Fibroblast of skin of left quadriceps (primary cell): ENCODE measurements around the gene PRRT4.
A peak's percentile ranks its signal among the peaks of the same experiment; 100 is the strongest.

Source experiments
- DNase-seq, 2 experiments: peaks; one replicate each; pipeline ENCODE4 v3.0.0-alpha.2; 2013; ENCODE audit warnings: low read depth in 2 of 2

Gene PRRT4

GRCh38 chr7:128347647-128348097 lies 13.8 kb downstream of the PRRT4 start:
- no peak for DNase-seq

GRCh38 chr7:128344431-128344774 lies 17.1 kb downstream of the PRRT4 start:
- DNase-seq, result no peak

GRCh38 chr7:128343554-128344430 lies 17.7 kb downstream of the PRRT4 start, which contains the start of gene RBM28:
RBM28 (minus strand) TSS chr7:128343908; CDS start chr7:128343793, 115 bp downstream.
- DNase-seq, result peak; percentile 86 to 87

- DNase-seq, result no peak
Measured at GRCh38 chr7:128341733-128342132, 19.8 kb downstream of the PRRT4 start.

- DNase-seq, result no peak
Measured at GRCh38 chr7:128335730-128336129, 25.8 kb downstream of the PRRT4 start.

GRCh38 chr7:128324368-128324680 lies 37.2 kb downstream of the PRRT4 start:
- DNase-seq, result no peak

GRCh38 chr7:128323459-128324367 lies 37.8 kb downstream of the PRRT4 start:
- no peak for DNase-seq

GRCh38 chr7:128323040-128323439 lies 38.5 kb downstream of the PRRT4 start:
- DNase-seq, result no peak

GRCh38 chr7:128322040-128322643 lies 39.3 kb downstream of the PRRT4 start:
- no peak for DNase-seq

GRCh38 chr7:128321044-128321422 lies 40.5 kb downstream of the PRRT4 start:
- DNase-seq, result no peak

- DNase-seq, result no peak
Measured at GRCh38 chr7:128318691-128319090, 42.8 kb downstream of the PRRT4 start.

- no peak for DNase-seq
Measured at GRCh38 chr7:128311013-128311412, 50.5 kb downstream of the PRRT4 start.

GRCh38 chr7:128310499-128310898 lies 51.0 kb downstream of the PRRT4 start:
- no peak for DNase-seq

GRCh38 chr7:128309976-128310375 lies 51.5 kb downstream of the PRRT4 start:
- no peak for DNase-seq

GRCh38 chr7:128309124-128309523 lies 52.4 kb downstream of the PRRT4 start:
- no peak for DNase-seq

- no peak for DNase-seq
Measured at GRCh38 chr7:128307061-128307460, 54.4 kb downstream of the PRRT4 start.

GRCh38 chr7:128304212-128304611 lies 57.3 kb downstream of the PRRT4 start:
- DNase-seq, result no peak

- no peak for DNase-seq
Measured at GRCh38 chr7:128303643-128304042, 57.8 kb downstream of the PRRT4 start.

GRCh38 chr7:128303133-128303532 lies 58.4 kb downstream of the PRRT4 start:
- DNase-seq, result no peak

- DNase-seq, result no peak
Measured at GRCh38 chr7:128302139-128302538, 59.4 kb downstream of the PRRT4 start.
